H54 (cell line): Measurements from ENCODE around the gene LTF.

Experiments used
- DNase-seq: peaks from one replicate; pipeline ENCODE4 v3.0.0; 2011; ENCODE audit warnings: low spot score, mixed read lengths; ENCODE audit not compliant: insufficient read length
- FAIRE-seq: peaks from 3 replicates; lab custom pipeline; 2011; peaks lifted over from hg19 to GRCh38; lab: Jason Lieb, UNC
- POLR2A ChIP-seq: IDR thresholded peaks from 2 replicates; pipeline ENCODE4 v1.6.1; 2011; ENCODE audit warnings: low read depth, mild to moderate bottlenecking, low read length

LTF gene

GRCh38 chr3:46483825-46484224, 19.1 kb upstream of the LTF start:
- DNase-seq: no peak
- FAIRE-seq: no peak
- TF ChIP-seq POLR2A: no peak

- DNase-seq (peak; percentile 38), FAIRE-seq (no peak)
- no peak for TF ChIP-seq POLR2A
These were observed 18.1 kb upstream of the LTF start for GRCh38 chr3:46482632-46483350.

GRCh38 chr3:46481636-46482035, 16.9 kb upstream of the LTF start:
- no peak for TF ChIP-seq POLR2A
- FAIRE-seq (no peak), DNase-seq (no peak)

GRCh38 chr3:46480491-46481195, 15.9 kb upstream of the LTF start:
- FAIRE-seq: no peak
- DNase-seq: no peak
- TF ChIP-seq POLR2A: no peak

DNA sequence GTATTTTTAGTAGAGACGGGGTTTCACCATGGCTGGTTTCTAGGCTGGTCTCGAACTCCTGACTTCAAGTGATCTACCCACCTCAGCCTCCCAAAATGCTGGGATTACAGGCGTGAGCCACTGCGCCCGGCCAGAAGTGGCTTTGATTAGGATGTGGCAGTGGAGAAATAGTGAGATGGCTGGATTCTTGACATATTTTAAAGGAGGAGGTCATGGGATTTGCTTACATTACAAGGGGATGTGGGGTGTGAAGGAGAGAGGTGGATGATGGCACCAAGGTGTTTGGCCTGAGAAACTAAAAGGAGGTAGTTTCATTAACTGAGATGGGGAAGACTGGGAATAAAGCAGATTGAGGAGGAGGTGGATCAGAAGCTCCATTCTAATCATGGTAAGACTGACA, 15.0 kb upstream of the LTF start:
- no peak for DNase-seq
- TF ChIP-seq POLR2A: no peak
- no peak for FAIRE-seq

- FAIRE-seq (no peak), DNase-seq (no peak)
- no peak for TF ChIP-seq POLR2A
These were observed 14.3 kb upstream of the LTF start for GRCh38 chr3:46479021-46479420.

DNA sequence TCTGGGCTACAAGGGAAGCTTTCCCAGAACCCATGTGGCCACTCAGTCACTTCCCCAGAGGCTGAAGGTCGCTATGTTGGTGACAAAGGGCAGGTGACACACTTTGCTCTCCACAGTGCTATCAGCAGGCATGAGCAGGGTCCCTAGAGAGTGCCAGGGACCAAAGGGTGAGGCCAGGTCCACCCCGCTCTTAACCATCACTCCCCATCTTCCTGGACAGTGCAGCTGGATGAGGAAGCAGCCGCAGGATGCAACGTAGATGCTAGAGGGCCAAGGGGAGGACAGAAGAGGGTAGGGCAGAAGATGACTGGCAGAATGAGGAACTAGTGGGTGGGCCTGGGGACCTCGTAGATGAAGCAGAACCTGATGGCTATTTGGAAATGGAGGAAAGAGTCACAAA, 13.6 kb upstream of the LTF start:
- DNase-seq: no peak
- TF ChIP-seq POLR2A: no peak
- no peak for FAIRE-seq

DNA sequence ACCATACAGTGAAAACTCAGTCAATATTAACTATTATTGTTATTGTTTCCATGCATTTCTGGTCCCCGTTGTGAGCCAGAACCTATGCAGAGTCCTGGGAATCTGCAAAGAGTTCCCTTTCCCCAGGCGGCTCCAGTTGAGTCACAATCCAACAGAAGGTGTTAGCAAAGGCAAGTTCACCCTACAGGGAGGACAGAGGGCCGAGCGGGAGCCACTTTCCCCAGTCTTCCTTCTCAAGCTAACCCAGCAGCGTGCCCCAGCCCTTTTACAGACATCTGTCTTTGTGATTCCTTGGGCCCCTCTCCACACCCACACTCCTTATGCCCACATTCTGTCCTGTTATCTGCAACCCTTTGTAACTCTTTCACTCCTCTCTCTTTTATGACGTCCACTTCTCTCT, 13.1 kb upstream of the LTF start:
- DNase-seq (no peak), FAIRE-seq (no peak)
- no peak for TF ChIP-seq POLR2A

DNA sequence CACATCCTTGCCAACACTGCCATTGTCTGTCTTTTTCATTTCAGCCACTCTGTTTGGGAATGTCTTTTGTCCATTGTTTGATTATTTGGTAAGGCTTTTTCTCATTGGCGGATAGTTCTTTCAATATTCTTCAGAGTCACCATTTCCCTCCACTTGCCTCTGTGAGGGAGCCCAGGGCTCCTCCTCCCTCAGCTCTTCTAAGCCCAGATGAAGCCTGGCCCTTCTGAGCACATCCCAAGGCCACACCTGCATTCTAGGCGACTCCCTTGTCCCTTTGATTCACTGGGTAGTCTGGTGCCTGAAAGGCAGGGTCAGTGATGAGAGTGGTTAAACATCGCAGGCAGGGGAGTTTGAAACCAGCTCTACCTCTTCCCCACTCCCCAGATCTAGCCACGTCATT, 12.4 kb upstream of the LTF start:
- TF ChIP-seq POLR2A: no peak
- DNase-seq: no peak
- no peak for FAIRE-seq

DNA sequence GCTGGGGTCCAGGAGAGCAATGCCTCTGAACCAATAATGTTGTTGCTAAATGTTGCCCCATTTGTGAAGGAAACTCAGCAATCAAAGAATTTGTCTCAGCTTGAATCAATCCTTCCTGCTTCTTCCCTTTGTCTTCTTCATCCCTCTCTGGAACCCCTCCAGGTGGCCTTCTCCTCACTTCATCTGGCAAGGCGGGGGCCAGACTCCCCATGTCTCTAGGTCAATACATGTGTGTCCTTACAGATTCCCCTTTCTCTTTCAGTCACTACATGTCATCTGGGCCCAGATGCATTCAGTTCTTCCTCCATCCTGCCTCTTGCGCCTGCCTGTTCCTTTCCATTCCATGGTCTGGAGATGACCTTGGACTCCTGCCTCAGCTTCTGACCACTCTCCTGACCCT, 8.0 kb upstream of the LTF start:
- FAIRE-seq: no peak
- no peak for TF ChIP-seq POLR2A
- no peak for DNase-seq

DNA sequence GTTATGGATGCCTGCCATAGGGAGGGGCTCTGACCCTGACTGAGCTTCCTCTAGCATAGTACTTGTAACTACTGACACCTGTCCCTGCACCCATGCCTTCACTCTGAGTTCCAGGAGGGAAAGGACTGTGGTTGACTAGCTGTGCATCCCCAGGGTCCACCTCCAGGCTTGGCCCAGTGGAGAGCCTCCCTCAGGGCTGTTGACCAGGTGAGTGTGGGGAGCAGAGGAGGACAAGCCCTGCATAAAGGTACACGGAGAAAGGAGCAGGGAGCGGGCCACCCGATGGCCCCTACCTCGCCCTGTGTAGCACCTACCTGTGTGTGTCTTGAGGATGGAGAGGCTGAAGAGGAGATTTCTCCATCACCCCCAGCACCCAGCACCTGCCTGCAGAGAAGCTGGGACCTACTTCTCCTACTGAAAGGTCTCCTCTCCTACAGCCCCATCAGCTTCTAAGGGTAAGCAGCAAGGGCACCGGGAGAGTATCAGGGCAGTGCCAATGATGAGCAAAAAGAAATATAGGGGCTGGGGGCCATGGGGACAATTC, 6.7 kb upstream of the LTF start:
- no peak for TF ChIP-seq POLR2A

GRCh38 chr3:46470831-46471230, 6.1 kb upstream of the LTF start:
- DNase-seq: no peak
- FAIRE-seq: no peak
- TF ChIP-seq POLR2A: no peak

More for the DNA sequence above, 6.7 kb upstream of the LTF start:
- FAIRE-seq: no peak
- DNase-seq: no peak

DNA sequence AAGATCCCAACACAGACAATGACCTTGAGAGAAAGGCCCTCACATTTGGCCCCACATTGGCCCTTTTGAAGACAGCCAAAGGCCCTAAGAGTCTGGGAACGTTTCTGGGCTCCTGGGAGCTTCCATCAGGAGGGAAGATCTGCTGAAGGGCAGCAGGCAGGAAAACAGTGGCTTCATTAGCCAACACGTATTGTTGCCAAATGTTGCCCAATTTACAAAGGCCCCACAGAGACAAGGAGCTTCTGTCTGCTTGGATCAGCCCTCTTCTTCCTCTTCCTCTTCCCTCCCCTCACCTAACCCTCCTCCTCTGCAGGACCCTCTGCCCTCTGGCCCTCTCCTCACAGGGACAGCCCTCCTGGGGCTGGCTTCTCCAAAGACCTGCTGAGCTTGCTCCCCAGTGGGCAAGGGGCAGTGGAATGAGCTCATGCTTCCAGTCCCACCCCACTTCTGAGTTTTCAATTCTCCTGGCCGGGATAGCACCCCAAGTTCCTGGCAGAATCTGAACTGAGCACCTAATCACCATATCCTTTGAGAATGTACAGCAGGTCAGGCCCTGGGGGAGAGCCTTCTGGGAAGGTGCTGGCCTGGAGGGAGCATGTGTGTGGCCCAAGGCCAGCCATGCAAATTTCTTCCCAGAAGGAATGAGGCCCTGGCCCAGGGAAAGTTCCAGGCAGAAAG, 5.1 kb upstream of the LTF start:
- no peak for TF ChIP-seq POLR2A
- FAIRE-seq: no peak
- DNase-seq: no peak

GRCh38 chr3:46468753-46469600, 4.3 kb upstream of the LTF start:
- no peak for FAIRE-seq
- DNase-seq: no peak
- TF ChIP-seq POLR2A: no peak
